GM12873 (cell line): Measurements from ENCODE around the gene MVK.

Source experiments
- TF ChIP-seq, protein P1 (sequence below): IDR thresholded peaks from 2 replicates; pipeline ENCODE4 v1.5.1; 2012; ENCODE audit warnings: low read depth, mild to moderate bottlenecking, moderate library complexity, low read length, control low read depth; ENCODE audit not compliant: insufficient read depth; ENCODE audit errors: missing control alignments

MVK gene

DNA sequence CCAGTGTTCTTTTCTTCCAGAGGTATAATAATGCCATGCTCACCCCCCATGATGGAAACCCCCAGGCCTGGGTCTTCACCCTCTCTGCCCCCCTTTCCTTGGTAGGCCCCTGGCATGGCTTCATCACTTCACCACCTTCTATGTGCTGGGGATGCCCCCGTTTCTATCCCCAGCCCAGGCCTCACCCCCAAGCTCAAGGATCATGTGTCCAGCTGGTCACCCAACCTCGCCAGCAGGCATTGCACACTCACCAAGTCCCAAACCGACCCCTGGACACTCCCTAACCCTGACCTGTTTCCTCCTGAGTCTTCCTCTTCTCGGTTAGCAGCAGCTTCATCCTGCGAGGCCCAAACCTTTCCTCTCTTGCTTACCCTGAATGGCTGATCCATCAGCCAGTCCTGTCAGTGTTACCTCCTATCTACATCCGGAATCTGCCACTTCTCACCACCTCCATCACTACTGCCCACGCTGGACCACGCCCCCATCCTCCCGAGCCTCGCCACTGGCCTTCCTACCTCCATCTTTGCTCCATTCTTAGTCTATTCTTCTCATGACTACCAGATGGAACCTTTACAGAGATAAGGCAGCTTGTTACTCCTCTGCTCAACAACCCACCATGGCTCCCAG lies 69.0 kb downstream of the MVK start:
- TF ChIP-seq, protein P1, sequence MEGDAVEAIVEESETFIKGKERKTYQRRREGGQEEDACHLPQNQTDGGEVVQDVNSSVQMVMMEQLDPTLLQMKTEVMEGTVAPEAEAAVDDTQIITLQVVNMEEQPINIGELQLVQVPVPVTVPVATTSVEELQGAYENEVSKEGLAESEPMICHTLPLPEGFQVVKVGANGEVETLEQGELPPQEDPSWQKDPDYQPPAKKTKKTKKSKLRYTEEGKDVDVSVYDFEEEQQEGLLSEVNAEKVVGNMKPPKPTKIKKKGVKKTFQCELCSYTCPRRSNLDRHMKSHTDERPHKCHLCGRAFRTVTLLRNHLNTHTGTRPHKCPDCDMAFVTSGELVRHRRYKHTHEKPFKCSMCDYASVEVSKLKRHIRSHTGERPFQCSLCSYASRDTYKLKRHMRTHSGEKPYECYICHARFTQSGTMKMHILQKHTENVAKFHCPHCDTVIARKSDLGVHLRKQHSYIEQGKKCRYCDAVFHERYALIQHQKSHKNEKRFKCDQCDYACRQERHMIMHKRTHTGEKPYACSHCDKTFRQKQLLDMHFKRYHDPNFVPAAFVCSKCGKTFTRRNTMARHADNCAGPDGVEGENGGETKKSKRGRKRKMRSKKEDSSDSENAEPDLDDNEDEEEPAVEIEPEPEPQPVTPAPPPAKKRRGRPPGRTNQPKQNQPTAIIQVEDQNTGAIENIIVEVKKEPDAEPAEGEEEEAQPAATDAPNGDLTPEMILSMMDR = no peak

DNA sequence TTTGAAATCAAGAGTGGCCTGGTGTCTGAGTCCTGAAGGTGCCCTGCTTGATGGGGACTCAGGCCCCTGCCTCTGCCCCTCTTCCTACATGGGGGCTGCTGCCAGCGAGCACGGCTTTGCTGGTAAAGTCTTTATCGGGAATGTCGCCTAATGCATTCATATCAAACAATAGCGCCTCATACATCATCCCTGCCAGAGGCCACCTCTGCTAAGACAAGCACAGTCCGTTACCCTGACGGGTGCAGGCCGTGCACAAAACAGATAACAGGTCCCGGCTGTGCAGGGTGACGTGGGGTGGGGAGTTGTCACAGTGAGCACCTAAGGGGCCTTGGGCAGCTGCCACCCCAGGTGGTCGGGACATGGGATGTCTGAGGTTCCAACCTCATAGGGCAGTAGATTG lies 71.6 kb downstream of the MVK start:
- TF ChIP-seq, protein P1 = no peak

DNA sequence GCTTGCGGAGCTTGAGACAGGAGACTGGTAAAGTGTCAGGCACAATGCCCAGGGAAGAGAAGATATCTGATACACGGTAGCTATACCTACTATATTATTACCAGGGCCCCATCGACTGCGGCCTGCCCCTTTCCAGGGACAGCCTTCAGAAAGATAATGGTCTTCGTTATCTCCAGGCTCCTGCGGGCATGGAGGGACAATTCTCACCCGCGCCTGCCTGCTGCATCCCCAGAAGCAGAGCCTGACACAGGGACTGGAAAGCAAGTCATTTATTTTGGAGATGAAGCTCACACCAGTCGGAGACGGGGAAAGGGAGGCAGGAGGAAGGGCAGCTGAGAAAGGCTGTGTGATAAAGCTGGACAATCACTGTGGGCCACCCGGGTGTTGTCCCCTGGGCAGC lies 72.1 kb downstream of the MVK start:
- TF ChIP-seq, protein P1 = no peak
